ENCODE measurements around the gene PIK3R5. TPM values are rescaled to one million over a fixed set of nuclear protein-coding genes. Genes with fewer than 3 reads are reported as not detected.
"Not testable (repeated sequence)": the region's sequence is repeated elsewhere in the genome, so short reads cannot be mapped to it uniquely, and the experiment has no call there.

PIK3R5 gene
- total RNA-seq, 1 donor from 2014 or later: 2.5 TPM

GRCh38 chr17:8871081-8871581 is 94.4 kb downstream of the PIK3R5 start:
- intact Hi-C loops (cut with DNase I): no loop called here
- no peak for DNase-seq
- no peak for ATAC-seq (ENCODE audit: poor library complexity)

GRCh38 chr17:8870406-8871040 is 95.0 kb downstream of the PIK3R5 start:
- intact Hi-C loops (cut with DNase I): no loop called here
- DNase-seq: no peak
- ATAC-seq (ENCODE audit: poor library complexity): no peak

DNA sequence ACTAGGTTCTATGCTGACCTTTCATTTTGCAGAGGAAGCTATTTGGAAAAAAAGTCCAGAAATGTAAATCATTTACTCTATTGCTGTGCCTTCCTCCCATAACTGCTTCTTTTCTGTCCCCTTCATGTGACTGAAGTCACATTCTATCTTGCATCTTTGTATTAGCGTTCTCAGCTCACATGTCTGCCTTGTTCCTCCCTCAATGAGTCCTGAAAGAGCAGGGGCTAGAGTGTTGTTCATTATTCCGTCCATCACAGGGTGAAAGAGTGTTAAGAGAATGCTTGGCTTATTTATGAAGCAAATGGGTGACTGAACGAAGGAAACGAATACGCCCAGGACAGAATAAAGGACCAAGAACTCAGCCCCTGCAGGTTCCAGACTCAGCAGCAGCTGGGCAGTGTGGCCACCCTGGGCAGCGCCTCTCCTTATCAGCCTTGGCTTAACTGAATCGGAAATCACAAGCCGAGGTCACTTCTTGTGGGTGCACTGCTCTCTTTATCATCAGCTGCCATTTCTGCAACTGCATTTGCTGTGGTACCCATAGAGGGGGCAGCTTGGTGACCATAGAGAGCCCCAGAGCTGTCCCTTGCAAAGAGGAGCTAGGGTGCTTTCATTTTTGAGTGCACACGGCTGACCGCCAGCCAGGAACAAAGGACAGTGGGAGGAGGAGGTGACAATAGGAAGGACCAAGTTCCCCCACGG is 96.2 kb downstream of the PIK3R5 start:
- ATAC-seq (ENCODE audit: poor library complexity) (peak; percentile 43), DNase-seq (no peak)
- intact Hi-C loops (cut with DNase I): no loop called here

DNA sequence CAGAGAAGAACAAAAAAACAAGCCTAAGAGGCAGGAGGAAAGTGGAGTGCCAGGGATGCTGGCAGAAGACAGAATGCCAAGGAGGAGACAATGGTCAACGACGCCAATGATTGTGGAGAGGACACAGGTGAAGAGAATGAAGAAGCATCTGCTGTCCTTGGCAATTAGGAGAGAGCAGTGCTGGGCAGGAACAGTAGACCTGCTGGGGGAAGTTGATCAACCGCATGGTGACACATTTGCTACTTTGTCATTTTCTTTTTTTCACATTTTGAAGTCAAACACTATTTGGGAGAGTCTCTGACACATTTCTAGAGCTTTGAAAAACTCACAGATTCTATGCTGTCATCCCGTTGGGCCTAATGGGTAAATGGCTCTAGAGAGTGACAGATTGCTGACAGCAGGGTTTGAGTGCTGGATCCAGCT is 97.0 kb downstream of the PIK3R5 start:
- intact Hi-C loops (cut with DNase I): no loop called here
- DNase-seq (no peak), ATAC-seq (ENCODE audit: poor library complexity) (no peak)

DNA sequence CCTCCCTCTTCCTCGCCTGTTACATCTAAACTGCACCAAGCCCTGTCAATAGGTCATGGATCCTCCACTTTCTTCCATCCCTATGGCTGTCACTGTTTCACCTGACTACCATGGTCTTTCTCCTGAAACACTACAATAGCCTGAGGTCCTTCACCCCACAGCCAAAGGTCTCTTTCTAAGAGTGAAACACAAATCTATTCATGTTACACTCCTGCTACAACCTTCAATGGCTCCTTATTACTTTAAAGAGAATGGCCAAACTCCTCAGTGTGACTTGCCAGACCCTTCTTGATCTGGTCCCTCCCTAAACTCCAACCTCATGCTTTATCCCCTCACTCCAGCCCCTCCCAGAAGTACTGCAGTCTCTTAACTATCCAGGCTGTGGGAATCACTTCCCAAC is 97.4 kb downstream of the PIK3R5 start:
- DNase-seq (no peak), ATAC-seq (ENCODE audit: poor library complexity) (no peak)

DNA sequence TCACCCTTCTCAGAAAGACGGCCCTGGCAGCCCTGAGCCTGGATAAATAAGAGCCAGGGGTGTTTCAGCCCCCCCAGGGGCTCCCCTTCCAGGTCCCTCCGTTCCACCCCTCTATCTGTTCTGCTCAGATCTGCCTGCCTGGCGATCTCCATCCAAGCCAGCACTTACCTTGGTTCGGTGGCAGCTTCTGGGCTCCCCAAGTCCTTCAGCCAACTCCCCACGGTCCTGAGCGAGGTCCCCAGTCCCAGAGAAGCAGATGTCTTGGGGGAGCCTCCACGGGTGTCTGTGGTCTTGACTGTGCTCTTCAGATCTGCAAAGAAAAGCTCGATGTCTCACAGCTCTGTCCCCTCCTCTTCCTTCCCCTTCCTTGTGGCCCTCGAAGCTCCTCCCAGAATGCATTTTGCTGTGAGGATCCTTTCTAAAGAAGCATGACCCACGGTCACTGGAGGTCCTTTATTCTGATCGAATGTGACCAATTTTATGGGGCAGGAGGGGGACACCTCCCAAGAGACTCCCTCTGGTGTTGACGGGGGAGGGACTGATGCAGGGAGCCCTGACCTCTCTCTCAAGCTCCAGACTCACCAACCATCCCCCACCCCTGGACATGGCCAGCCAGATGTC is 98.0 kb downstream of the PIK3R5 start, which contains the start of gene PIK3R6:
Gene PIK3R6, minus strand, starts transcription at position 314 of the 621 bp plus-strand sequence. CDS start 17,880 bp downstream, outside the sequence.
- no peak for DNase-seq

More for the DNA sequence above, 97.4 kb downstream of the PIK3R5 start:
- intact Hi-C loops (cut with DNase I): no loop called here

DNA sequence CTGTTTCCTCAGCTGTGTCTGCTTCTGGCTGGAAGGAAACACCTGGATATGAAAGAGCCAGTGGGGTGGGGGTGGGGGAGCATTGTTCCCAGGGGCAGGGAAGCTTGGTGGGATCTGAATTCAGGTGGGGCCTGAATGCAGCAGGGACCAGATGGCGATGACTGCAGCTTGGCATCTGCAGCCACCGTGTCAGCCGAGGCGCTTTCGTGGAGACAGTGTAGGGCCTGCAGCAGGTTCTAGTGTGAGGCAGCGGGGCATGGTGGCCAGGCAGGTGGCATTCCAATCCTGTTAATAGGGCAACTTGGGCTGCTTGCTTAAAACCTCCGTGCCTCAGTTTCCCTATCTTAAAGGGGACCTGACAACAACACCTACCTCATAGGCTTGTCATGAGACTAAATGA is 99.7 kb downstream of the PIK3R5 start:
- no peak for DNase-seq
- no peak for ATAC-seq (ENCODE audit: poor library complexity)
- intact Hi-C loops (cut with DNase I): no loop called here

More for the DNA sequence above, 98.0 kb downstream of the PIK3R5 start, which contains the start of gene PIK3R6:
- ATAC-seq (ENCODE audit: poor library complexity): peak; percentile 34
- intact Hi-C loops (cut with DNase I): no loop called here

- ATAC-seq (ENCODE audit: poor library complexity): no peak
- intact Hi-C loops (cut with DNase I): no loop called here
- DNase-seq: no peak
Measured at GRCh38 chr17:8865385-8865784, 100.1 kb downstream of the PIK3R5 start.

DNA sequence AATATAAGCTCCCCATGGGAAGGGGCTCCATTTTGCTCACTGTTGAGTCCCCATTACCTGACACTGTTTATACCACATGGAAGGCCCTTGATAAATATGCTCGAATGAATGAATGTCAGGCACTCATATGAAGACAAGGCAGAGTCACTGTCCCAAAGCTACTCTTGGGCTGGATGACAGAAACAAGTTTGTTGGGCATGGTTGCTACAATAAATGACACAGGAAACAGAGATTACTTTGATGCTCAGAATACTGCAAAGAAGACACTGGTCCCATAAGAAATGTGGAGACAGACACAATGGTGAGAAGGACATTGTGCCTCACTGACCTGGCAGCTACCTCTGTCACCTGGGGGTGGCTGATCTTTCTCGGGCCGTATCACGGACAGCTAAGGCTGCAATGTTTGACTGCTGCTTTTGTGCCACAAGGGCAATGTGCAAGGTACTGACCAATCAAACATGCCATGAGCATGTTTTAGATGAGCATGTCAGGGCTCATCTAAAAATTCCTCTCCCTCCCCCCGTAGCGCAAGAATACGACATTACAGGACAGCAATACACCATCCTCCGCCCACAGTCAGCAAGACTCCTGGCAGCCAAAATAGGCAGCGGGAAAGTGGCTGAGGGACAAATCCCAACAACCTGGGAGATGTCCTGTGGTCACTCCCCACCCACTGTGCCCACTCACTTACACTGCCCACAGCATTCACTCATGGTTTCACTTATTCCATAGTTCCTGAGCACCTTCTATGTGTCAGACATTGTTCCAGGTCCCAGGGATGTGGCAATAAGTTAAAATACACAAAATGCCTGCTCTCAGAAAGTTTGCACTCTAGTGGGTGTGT is 103.1 kb downstream of the PIK3R5 start:
- DNase-seq (no peak), ATAC-seq (ENCODE audit: poor library complexity) (no peak)
- intact Hi-C loops (cut with DNase I): no loop called here

DNA sequence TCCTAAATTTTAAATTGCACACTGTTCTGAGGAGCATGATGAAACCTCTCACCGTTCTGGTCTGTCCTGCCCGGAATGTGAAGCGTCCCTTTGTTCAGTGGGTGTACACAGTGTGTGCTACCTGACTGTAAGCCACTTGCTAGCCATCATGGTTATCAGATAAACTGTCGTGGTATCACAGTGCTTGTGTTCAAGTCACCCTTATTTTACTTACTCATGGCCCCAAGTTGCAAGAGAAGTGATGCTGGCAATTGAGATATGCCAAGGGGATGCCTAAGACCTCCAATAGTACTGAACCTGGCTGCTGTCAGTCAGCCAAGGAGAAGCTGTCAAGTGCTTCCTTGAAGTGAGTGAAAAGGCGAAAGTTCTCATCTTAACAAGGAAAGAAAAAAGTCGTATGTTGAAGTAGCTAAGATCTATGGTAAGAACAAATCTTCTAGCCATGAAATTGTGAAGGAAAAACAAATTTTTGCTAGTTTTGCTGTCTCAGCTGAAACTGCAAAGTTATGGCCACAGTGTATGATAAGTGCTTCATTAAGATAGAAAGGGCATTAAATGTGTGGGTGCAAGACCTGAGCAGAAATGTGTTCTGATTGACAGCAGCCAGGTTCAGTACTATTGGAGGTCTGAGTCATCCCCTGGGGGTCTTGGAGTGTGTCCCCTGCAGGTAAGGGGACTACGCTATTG is 103.9 kb downstream of the PIK3R5 start:
- intact Hi-C loops (cut with DNase I): no loop called here
- DNase-seq: no peak
- ATAC-seq (ENCODE audit: poor library complexity): no peak

GRCh38 chr17:8859804-8860430 is 105.6 kb downstream of the PIK3R5 start:
- ATAC-seq (ENCODE audit: poor library complexity): no peak
- DNase-seq: no peak
- intact Hi-C loops (cut with DNase I): no loop called here

GRCh38 chr17:8859027-8859803 is 106.3 kb downstream of the PIK3R5 start:
- intact Hi-C loops (cut with DNase I): no loop called here
- no peak for ATAC-seq (ENCODE audit: poor library complexity)
- no peak for DNase-seq

GRCh38 chr17:8857919-8858318 is 107.6 kb downstream of the PIK3R5 start:
- DNase-seq (no peak), ATAC-seq (ENCODE audit: poor library complexity) (no peak)
- intact Hi-C loops (cut with DNase I): no loop called here

- peak; percentile 67 for ATAC-seq (ENCODE audit: poor library complexity)
- intact Hi-C loops (cut with DNase I): no loop called here
- no peak for DNase-seq
Measured at GRCh38 chr17:8856869-8857575, 108.5 kb downstream of the PIK3R5 start.

DNA sequence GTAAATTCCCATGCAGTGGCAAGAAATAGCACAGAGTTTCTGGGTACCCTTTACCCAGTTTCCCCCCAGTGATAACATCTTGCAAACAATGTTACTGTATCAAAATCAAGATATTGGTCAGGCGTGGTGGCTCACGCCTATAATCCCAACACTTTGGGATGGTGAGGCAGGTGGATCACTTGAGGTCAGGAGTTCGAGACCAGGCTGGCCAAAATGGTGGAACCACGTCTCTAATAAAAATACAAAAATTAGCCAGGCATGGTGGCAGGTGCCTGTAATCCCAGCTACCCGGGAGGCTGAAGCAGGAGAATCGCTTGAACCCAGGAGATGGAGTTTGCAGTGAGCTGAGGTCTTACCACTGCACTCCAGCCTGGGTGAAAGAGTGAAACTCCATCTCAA is 109.3 kb downstream of the PIK3R5 start:
- ATAC-seq (ENCODE audit: poor library complexity); intact Hi-C loops (cut with DNase I); DNase-seq: not testable (repeated sequence)

DNA sequence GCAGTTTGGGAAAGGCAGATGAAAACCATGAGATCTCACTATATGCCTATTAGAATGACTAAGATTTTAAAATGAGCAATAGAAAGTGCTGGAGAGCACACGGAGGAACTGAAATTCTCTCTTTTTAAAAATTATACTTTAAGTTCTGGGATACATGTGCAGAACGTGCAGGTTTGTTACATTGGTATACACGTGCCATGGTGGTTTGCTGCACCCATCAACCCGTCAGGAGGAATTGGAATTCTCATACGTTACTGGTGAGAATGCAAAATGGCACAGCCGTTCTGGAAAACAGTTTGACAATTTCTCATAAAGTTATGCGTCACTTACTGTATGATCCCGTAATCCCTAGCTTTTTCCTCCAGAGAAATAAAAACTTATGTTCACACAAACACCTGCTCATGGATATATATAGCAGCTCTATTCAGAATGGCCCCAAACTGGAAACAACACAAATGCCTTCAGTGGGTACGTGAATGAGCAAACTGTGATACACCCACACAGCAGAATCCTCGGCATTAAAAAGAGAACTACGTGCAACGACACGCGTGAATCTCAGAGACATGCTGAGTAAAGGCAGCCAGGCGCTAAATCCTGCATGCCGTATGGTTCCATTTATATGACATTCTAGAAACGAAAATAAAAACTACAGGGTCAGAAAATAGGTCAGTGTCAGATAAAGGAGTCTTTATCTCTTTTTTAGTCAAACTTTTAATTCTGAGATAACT is 109.9 kb downstream of the PIK3R5 start:
- ATAC-seq (ENCODE audit: poor library complexity) (no peak), DNase-seq (no peak)
- intact Hi-C loops (cut with DNase I): no loop called here
